GM12878 (cell line): Measurements from ENCODE around the gene ADAMTSL4.

Experiments
- CEBPB ChIP-seq, 2 experiments: fragments of 150-350 bp in 1 of 2; IDR thresholded peaks; 2 replicates each; pipeline ENCODE4 v1.6.1; 2012 to 2014; ENCODE audit warnings: low read depth in 2 of 2, low read length in 2 of 2, borderline replicate concordance in 1 of 2, inconsistent platforms in 1 of 2
- CREB1 ChIP-seq: IDR thresholded peaks from 2 replicates; pipeline ENCODE4 v1.6.1; 2012; ENCODE audit warnings: low read depth, mild to moderate bottlenecking, inconsistent platforms
- EZH2 ChIP-seq: IDR thresholded peaks from 2 replicates; pipeline ENCODE4 v1.6.1; 2012; ENCODE audit warnings: low read depth, mild to moderate bottlenecking, control low read depth, inconsistent platforms, low read length, borderline replicate concordance; ENCODE audit not compliant: control insufficient read depth
- NFIC ChIP-seq: IDR thresholded peaks from 2 replicates; pipeline ENCODE4 v1.6.1; 2012; ENCODE audit warnings: low read depth, mild to moderate bottlenecking, inconsistent platforms, low read length, moderate library complexity
- POLR2AphosphoS5 ChIP-seq: IDR thresholded peaks from 2 replicates; pipeline ENCODE4 v1.6.1; 2011; ENCODE audit warnings: mild to moderate bottlenecking, low read length, inconsistent platforms
- RAD51 ChIP-seq: fragments of 450-650 bp; IDR thresholded peaks from 2 replicates; pipeline ENCODE4 v1.6.1; 2016; ENCODE audit warnings: moderate library complexity, mild to moderate bottlenecking, inconsistent platforms
- SREBF1 ChIP-seq: IDR thresholded peaks from 2 replicates; pipeline ENCODE4 v1.6.1; 2012; ENCODE audit warnings: mild to moderate bottlenecking, low read length
- TF ChIP-seq, protein P1 (sequence below), 3 experiments: IDR thresholded peaks in 2 of 3; conservative IDR thresholded peaks in 1 of 3; 2 replicates each; pipeline ENCODE4 v1.5.1; 2011; ENCODE audit warnings: low read depth in 3 of 3, low read length in 3 of 3, mild to moderate bottlenecking in 3 of 3, control low read depth in 2 of 3, moderate library complexity in 2 of 3, inconsistent platforms in 1 of 3, mixed read lengths in 1 of 3; ENCODE audit not compliant: control insufficient read depth in 2 of 3, insufficient read depth in 1 of 3; ENCODE audit errors: extremely low read depth in 1 of 3
- TF ChIP-seq, protein P2 (sequence below): IDR thresholded peaks from 2 replicates; pipeline ENCODE4 v1.6.1; 2011; ENCODE audit warnings: low read depth, low read length, improper control_type of control experiment, borderline replicate concordance
- TF ChIP-seq, protein P3 (sequence below): fragments of 450-650 bp; formaldehyde crosslinking; IDR thresholded peaks from 2 replicates; pipeline ENCODE4 v1.4.0; 2022; ENCODE audit warnings: mild to moderate bottlenecking, moderate library complexity

DNA sequence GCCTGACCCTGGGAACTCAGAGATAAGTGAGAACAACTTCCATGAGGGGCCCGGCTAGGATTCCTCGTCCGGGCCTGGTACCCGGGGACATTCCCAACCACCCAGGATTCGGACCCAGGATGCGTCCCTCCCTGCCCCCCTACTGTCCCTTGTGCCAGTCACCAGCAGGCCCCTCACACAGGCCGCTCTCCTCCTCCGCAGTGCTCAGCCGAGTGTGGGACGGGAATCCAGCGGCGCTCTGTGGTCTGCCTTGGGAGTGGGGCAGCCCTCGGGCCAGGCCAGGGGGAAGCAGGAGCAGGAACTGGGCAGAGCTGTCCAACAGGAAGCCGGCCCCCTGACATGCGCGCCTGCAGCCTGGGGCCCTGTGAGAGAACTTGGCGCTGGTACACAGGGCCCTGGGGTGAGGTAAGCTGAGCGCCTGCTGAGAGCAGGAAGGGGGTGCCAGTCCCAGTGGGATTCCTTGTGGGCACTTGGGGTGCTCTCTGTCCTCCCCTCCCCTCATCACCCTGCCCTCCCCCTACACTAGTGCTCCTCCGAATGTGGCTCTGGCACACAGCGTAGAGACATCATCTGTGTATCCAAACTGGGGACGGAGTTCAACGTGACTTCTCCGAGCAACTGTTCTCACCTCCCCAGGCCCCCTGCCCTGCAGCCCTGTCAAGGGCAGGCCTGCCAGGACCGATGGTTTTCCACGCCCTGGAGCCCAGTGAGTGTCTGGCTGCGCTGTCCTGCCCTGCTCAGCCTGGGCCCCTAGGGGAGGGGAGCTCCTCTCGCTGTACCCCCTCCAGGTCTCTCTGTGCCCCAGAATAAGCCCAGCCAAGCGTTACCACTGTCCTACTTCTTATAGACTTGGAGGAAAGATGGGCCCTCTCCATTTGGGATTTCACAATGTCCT, 9.8 kb downstream of the ADAMTSL4 start:
- TF ChIP-seq SREBF1 (no peak), EZH2 (no peak), POLR2AphosphoS5 (no peak), NFIC (no peak), CEBPB (IDR thresholded peaks at IDR 0.05; ENCODE audit: borderline replicate concordance in 1 of 2, low read depth in 2 of 2, low read length in 2 of 2) (no peak), CREB1 (no peak), RAD51 (no peak)
- TF ChIP-seq, protein P1, sequence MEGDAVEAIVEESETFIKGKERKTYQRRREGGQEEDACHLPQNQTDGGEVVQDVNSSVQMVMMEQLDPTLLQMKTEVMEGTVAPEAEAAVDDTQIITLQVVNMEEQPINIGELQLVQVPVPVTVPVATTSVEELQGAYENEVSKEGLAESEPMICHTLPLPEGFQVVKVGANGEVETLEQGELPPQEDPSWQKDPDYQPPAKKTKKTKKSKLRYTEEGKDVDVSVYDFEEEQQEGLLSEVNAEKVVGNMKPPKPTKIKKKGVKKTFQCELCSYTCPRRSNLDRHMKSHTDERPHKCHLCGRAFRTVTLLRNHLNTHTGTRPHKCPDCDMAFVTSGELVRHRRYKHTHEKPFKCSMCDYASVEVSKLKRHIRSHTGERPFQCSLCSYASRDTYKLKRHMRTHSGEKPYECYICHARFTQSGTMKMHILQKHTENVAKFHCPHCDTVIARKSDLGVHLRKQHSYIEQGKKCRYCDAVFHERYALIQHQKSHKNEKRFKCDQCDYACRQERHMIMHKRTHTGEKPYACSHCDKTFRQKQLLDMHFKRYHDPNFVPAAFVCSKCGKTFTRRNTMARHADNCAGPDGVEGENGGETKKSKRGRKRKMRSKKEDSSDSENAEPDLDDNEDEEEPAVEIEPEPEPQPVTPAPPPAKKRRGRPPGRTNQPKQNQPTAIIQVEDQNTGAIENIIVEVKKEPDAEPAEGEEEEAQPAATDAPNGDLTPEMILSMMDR (IDR thresholded peaks at IDR 0.05 in 2 of 3, conservative IDR thresholded peaks at IDR 0.05 in 1 of 3; ENCODE audit: control insufficient read depth in 2 of 3, extremely low read depth in 1 of 3, insufficient read depth in 1 of 3, low read depth in 3 of 3, low read length in 3 of 3) = no peak
- TF ChIP-seq, protein P2, sequence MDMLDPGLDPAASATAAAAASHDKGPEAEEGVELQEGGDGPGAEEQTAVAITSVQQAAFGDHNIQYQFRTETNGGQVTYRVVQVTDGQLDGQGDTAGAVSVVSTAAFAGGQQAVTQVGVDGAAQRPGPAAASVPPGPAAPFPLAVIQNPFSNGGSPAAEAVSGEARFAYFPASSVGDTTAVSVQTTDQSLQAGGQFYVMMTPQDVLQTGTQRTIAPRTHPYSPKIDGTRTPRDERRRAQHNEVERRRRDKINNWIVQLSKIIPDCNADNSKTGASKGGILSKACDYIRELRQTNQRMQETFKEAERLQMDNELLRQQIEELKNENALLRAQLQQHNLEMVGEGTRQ = no peak
- TF ChIP-seq, protein P3, sequence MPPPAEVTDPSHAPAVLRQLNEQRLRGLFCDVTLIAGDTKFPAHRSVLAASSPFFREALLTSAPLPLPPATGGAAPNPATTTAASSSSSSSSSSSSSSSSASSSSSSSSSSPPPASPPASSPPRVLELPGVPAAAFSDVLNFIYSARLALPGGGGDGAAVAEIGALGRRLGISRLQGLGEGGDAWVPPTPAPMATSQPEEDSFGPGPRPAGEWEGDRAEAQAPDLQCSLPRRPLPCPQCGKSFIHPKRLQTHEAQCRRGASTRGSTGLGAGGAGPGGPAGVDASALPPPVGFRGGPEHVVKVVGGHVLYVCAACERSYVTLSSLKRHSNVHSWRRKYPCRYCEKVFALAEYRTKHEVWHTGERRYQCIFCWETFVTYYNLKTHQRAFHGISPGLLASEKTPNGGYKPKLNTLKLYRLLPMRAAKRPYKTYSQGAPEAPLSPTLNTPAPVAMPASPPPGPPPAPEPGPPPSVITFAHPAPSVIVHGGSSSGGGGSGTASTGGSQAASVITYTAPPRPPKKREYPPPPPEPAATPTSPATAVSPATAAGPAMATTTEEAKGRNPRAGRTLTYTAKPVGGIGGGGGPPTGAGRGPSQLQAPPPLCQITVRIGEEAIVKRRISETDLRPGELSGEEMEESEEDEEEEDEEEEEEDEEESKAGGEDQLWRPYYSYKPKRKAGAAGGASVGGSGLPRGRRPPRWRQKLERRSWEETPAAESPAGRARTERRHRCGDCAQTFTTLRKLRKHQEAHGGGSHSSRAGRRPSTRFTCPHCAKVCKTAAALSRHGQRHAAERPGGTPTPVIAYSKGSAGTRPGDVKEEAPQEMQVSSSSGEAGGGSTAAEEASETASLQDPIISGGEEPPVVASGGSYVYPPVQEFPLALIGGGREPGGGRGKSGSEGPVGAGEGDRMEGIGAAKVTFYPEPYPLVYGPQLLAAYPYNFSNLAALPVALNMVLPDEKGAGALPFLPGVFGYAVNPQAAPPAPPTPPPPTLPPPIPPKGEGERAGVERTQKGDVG (CRISPR knock-in tag) = no peak
